GM18507 (cell line): ENCODE measurements around the gene MALL.
"Not testable (repeated sequence)": the region's sequence is repeated elsewhere in the genome, so short reads cannot be mapped to it uniquely, and the experiment has no call there.

ENCODE experiments used
- DNase-seq: peaks from one replicate; pipeline ENCODE4 v3.0.0; 2011; ENCODE audit warnings: low read depth; ENCODE audit not compliant: insufficient read length; ENCODE audit errors: extremely low spot score
- FAIRE-seq: peaks from 2 replicates; lab custom pipeline; 2011; peaks lifted over from hg19 to GRCh38; lab: Jason Lieb, UNC

Gene MALL

DNA sequence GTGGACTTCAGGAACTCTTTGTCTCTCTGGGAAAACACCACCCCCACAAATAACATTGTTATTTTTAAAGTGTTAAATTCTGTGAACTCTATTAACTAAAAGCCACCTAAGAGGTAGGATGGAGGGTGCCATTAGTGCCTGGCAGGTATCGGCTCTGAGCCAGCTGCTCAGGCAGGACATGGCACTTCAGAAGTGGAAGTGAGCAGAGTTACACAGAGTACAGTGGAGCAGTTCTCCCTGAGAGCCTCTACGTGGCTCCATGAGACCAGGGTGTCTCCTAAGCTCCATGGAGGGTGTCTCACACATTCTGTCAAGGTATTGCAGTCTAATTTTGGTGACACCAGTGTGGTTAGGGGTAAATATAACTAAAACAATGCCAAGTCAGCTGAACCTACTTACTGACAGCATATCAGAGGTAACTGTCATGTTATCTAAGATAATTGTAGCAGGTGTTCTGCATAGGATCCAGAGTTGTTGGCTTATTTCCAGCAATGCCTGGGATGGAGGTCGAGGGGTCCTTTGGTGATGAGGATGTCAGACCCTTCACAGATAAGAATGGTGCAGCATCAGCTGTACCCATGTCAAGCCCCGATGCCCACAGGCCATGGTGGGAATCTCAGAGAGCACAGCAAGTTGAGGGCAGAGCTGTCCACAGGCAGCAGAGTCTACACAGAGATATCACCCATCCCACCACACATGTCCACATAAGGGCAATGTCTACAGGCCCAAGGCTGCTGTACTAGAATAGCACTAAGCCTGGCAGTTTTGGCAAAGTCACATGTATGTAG, 8.6 kb upstream of the MALL start:
- DNase-seq (no peak), FAIRE-seq (no peak)

- FAIRE-seq (no peak), DNase-seq (no peak)
Observed at GRCh38 chr2:110121592-110121991, 6.0 kb upstream of the MALL start.

DNA sequence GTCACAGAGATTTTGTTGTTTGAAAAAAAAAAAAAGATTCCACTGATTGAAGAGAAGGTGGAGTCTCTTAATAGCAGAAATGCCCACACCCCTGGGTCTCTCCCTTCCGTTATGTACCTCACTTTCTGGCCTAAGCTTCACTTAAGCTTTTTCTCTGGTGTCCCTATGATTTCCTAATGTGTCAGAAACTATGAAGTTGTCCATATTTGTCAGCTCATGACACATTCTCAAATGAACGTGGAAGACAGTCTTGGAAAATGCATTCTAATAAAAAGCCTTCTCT, 5.4 kb upstream of the MALL start:
- DNase-seq (no peak), FAIRE-seq (no peak)

- FAIRE-seq = no peak
- no peak for DNase-seq
Observed at GRCh38 chr2:110120171-110121051, 4.8 kb upstream of the MALL start.

- no peak for DNase-seq
- no peak for FAIRE-seq
Observed at GRCh38 chr2:110116033-110116710, 550 bp upstream of the MALL start.

DNA sequence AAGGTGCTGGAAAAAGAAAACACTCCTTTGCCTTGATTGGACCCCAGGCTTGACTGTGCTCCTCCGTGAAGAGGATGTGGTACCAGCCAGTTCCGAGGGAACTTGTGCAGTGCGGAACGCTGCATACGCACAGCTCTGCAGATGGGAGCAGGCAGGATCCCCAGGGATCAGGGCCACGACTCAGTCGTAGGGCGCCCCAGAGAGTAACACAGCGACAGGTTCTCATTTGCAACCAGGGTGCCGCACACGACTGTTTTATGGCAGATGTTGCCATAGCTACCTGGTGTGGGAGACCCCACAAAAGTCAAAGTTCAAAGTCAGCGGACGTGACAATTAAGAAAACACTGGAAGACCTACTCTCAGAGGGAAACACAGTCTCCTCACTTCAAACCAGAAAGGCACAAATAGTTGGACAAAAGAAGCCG, 779 bp downstream of the MALL start:
- DNase-seq (no peak), FAIRE-seq (no peak)

GRCh38 chr2:110113961-110114591, 1.5 kb downstream of the MALL start:
- FAIRE-seq (no peak), DNase-seq (no peak)

- DNase-seq, FAIRE-seq: not testable (repeated sequence)
Observed at GRCh38 chr2:110108291-110108690, 7.3 kb downstream of the MALL start.

- FAIRE-seq (no peak), DNase-seq (no peak)
Observed at GRCh38 chr2:110107092-110108079, 8.2 kb downstream of the MALL start.

DNA sequence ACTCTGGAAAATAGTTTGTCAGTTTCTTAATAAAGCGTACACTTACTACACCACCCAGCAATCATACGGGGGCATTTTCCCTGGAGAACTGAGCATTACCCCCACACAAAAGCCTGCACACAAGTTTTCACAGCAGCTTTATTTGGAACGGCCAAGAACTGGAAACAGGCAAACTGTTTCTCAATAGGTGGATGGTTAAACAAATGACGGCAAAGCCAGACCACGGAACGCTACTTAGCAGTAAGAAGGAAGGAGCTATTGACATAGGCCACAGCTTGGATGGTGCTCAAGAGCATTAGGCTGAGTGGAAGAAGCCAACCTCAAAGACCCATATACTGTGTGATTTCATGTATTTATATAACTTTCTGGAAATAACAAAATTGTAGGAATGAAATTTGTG, 9.0 kb downstream of the MALL start:
- DNase-seq = no peak
- FAIRE-seq = no peak

GRCh38 chr2:110105608-110106467, 9.8 kb downstream of the MALL start:
- FAIRE-seq (no peak), DNase-seq (no peak)

GRCh38 chr2:110105183-110105582, 10.4 kb downstream of the MALL start:
- no peak for DNase-seq

DNA sequence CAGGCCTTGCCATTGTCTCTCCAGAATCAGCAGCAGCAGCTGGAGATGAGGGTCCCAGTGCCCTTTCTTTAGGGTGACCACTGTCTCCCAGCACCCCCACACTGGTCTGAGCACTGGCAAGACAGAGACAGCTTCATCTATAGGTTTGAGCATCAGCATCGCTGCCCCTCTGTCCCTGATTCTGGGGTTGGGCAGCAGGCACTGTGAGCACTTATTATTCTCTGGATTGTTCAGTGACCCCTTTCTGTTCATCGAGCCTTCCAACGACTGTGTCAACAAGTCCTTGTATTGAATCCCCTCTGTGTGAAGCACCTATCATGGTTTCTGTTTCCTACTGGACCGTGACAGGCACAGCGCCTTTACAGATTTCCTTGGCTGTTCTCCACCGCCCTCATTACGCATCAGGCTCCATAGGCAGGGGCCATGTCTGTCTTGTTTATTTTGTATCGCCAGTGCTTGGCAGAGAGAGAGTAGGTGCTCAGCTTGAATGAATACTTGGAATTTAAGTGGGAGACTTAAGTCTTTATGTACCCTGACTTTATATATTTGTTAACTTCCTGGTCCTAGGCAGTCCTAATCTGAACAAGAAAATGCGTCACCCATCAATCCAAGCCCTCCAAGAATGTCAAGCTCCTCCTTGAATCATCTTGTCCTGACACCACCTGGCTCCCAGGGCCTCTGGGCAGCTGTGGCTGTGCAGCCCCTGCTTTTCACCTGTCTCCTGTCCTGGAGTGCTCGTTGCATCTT, 11.4 kb downstream of the MALL start:
- no peak for FAIRE-seq
- no peak for DNase-seq

More at GRCh38 chr2:110105183-110105582, 10.4 kb downstream of the MALL start:
- no peak for FAIRE-seq

DNA sequence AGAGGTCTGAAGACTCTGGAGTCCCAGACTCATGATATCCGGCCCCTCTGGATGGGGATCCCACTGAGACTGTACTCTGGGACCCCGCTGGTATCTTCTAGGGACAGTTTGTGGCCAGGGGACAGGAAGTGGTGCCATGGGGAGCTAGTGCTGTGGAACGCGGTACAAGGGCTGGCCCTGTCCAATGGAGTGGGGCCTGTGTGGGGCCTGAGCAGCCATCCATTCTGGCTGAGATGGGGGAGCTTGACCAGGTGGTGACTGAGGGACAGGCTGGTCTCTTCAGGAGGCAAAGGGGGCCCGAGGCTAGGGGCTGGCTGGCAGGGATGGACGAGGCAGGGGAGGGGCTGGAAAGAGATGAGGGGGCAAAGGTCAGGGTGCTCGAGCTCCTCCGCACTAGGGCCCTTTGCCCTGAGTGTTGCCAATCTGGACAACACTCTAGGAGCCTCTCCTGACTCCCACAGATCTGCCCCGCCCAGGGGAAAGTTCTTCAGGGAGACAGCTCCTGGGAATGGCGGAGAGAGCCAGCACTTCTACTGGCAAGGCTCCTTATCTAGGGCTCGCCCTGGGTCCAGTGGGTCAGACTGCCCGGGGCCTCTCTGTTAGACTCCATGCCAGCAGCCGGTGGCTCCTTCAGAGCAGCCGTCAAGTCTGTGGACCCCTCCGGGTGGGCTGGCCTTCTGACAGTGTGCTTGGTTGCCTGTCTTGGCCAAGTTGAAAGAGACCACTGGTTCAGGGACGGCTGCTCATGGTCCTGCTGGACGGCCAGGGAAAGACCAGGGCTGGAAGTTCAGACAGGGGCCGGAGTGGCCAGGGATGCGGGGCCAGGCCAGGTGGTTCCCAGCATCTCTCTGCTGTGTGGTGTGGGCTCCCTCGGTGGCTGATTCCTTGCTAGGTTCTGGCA, 12.3 kb downstream of the MALL start:
- DNase-seq (no peak), FAIRE-seq (no peak)

DNA sequence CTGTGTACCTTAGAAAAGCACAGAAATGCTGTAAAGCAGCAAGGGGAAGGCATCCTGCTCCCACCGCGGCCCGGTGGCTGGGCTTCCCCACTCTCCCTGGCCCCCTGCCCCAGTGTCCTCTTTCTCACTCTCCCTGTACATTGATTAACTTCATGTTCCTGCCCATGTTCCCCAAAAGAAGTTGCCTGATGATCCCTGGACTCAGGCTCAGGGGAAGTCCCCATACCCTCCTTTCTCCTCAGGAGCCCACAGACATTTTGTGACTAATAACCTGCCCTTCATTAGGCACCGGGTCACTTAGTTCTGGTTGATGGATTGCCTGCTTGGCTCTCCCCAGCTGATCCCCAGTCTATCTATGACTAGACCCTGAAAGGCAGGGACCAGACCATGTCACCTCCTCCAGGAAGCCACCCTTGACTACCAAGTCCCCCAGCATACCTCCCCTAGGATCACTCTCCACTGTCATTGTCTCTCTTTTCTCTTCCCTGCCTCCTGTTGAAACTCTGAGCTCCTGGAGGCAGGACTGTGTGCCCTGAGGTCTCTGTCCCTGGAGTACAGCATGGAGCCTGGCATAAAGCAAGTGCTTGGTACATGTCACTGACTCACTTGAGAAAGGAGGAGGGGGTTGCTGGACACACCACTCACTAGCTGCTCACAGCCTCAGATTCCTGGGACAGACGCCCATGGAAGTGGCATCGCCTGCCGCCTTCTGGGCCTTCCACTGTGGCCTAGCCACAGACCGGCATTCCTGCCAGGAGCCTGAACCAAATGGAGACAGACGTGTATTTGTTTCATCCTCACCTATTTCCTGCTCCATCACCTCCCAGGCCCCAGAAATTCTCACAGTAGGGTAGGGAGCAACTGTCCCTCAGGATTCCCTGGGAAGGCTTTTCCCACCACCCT, 13.5 kb downstream of the MALL start:
- FAIRE-seq = no peak
- no peak for DNase-seq
